Activated T-helper 1 cell treated with anti-CD3 and anti-CD28 coated beads, Interleukin-2, amount 50 U/mL, for 16 hours (primary cell): Measurements from ENCODE around the gene ZFYVE21.

ENCODE experiments used
- DNase-seq, 2 donors: peaks; one replicate each; pipeline ENCODE4 v3.0.0-alpha.2; 2020; ENCODE audit warnings: low read depth in 1 of 2, low spot score in 1 of 2

ZFYVE21 gene

GRCh38 chr14:103736546-103737431 lies 21.2 kb downstream of the ZFYVE21 start:
- no peak for DNase-seq

- DNase-seq: no peak
These were observed 21.9 kb downstream of the ZFYVE21 start for GRCh38 chr14:103737432-103738045.

GRCh38 chr14:103738166-103738565 lies 22.6 kb downstream of the ZFYVE21 start:
- DNase-seq: no peak

GRCh38 chr14:103738701-103739451 lies 23.3 kb downstream of the ZFYVE21 start:
- DNase-seq: no peak

- DNase-seq: no peak
These were observed 23.8 kb downstream of the ZFYVE21 start for GRCh38 chr14:103739466-103739792.

- no peak for DNase-seq
These were observed 24.3 kb downstream of the ZFYVE21 start for GRCh38 chr14:103739793-103740501.

- no peak for DNase-seq
These were observed 25.5 kb downstream of the ZFYVE21 start for GRCh38 chr14:103740991-103741689.

GRCh38 chr14:103741876-103742275 lies 26.3 kb downstream of the ZFYVE21 start:
- DNase-seq: no peak

GRCh38 chr14:103742499-103743255 lies 27.1 kb downstream of the ZFYVE21 start:
- no peak for DNase-seq

GRCh38 chr14:103743691-103744090 lies 28.1 kb downstream of the ZFYVE21 start:
- no peak for DNase-seq

GRCh38 chr14:103744621-103745395 lies 29.2 kb downstream of the ZFYVE21 start:
- no peak for DNase-seq

GRCh38 chr14:103745424-103745823 lies 29.8 kb downstream of the ZFYVE21 start:
- DNase-seq: no peak

GRCh38 chr14:103746701-103747100 lies 31.1 kb downstream of the ZFYVE21 start:
- DNase-seq: no peak

- peak in 1 of 2 donors; percentile 25 for DNase-seq
These were observed 32.9 kb downstream of the ZFYVE21 start for GRCh38 chr14:103748534-103748857.

- DNase-seq: no peak
These were observed 33.8 kb downstream of the ZFYVE21 start for GRCh38 chr14:103749452-103749851.

- no peak for DNase-seq
These were observed 34.2 kb downstream of the ZFYVE21 start for GRCh38 chr14:103749860-103750259.

- no peak for DNase-seq
These were observed 38.2 kb downstream of the ZFYVE21 start for GRCh38 chr14:103753774-103754173.

GRCh38 chr14:103755060-103755459 lies 39.5 kb downstream of the ZFYVE21 start:
- DNase-seq: no peak

GRCh38 chr14:103758059-103758776 lies 42.6 kb downstream of the ZFYVE21 start:
- no peak for DNase-seq
